Kidney glomerular epithelial cell (primary cell): ENCODE data around the gene LRRC10B.

Experiments used
- DNase-seq: peaks from one replicate; lab custom pipeline; 2025; lab: John Stamatoyannopoulos, UW

The LRRC10B gene

DNA sequence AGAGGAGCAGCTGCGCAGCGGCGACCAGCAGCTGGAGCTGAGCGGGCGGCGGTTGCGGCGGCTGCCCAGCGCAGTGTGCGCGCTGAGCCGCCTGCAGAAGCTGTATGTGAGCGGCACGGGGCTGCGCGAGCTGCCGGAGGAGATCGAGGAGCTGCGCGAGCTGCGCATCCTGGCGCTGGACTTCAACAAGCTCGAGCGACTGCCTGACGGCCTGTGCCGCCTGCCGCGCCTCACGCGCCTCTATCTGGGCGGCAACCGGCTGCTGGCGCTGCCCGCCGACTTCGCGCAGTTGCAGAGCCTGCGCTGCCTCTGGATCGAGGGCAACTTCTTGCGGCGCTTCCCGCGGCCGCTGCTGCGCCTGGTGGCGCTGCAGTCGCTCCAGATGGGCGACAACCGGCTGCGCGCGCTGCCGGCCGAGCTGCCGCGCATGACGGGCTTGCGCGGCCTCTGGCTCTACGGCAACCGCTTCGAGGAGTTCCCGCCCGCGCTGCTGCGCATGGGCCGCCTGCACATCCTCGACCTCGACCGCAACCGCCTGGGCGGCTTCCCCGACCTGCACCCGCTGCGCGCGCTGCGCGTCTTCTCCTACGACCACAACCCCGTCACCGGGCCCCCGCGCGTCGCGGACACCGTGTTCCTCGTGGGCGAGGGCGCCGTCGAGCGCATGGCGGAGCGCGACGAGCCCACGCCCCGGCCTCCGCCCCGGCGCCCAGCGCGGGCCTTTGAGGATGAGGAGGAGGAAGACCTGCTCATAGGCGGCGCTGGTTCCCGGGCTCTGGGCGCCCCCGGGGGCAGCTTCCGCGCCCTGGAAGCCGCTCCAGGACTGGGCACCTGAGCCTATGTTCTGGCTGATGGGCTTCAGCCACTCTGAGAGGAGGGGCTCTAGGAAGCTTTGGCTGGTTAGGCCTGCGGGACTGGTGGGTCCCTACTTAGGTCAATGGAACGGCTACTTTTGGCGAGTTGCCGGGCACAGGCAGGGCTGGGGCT is 787 bp downstream of the LRRC10B start:
- no peak for DNase-seq

DNA sequence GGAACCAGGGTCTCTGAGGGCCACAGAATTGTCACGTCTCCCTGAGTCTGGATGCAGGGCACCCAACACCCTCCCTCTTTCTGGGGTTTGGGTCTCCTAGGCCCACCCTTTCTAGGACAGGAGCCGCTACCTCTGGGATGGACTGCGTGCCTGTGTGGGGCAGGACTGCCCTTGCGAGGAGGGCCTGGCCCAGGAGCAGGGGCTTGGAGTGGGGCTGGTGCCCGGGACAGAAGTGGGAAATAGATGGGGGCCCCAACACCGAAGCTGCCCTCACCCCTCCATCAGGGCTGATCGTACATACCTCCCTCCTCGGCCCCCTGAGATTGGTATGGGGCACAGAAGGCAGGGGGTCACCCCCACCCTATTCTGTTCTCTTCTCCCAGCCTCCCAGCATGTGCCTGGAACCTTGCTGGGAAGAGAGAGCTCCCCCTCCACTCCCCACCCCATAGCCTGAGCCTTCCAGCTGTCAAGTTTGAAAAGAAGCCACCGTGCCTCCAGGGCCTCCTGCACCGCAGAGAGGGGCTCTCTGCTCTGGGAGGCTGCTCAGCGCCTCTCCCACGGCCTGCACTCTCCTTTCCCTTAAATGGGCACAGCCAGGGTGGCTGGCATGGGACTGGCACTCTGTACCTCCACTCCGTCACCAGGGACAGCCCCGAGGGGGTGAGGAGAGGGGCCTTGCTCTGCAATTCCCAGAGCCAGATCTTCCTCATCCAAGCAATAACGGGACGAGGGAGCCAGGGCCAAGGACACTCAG is 1.8 kb downstream of the LRRC10B start:
- DNase-seq = no peak

DNA sequence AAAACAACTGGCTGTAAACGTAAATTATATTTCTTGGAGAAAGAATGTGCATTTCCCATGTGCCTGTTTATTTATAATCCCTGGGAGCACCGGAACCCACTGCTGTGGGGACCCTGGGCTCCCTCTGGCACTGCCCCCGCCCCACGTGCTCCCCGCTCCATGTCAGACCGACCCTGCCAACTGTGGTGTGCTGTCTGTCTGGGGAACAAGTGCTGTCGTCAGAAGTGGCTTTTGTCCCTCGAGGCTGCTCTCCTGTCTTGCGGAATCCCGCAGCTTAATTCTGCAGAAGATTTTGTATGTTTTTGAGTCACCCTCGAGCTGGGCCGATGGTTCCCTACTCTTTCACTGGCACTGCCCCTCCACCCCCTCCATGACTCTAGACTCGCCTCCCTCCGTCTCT is 2.4 kb downstream of the LRRC10B start:
- DNase-seq = no peak

DNA sequence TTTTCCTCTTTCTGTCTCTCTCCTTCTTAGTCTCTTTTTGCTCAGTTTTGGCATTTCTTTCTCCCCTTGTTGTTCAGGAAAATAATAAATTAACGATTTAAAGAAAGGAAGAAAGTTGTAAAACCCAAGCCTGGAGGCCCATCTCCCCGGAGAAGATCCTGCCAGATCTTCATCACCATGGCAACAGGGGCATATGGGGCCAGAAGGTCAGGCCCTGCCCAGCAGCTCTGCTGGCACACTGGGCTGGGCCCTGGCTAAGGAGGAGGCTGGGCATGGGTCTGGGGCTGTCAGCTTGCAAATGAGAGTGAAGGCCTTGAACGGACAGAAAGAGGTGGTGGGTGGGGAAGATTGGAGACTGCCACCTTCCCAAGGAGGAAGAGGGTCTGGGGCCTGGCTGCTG is 2.8 kb downstream of the LRRC10B start:
- DNase-seq = no peak

DNA sequence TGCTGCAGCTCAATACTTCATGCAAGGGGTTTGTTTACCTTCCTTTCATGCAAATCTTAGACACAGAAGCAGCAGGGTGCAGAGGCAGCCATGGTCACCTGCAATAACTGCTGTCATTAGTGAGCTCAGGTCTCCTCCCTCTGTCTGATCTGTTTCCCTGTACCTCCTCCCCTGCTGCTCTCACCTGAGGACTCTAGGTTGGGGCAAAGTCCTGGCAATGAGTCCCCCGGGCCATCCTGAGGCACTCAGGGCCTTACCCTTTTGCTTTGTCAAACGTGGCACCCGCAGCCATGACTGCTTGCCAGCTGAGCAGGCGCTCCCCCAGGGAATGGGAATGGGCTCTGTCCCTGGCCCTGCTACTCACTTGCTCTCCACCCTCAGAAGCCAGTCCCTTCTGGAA is 3.9 kb downstream of the LRRC10B start:
- DNase-seq = no peak

DNA sequence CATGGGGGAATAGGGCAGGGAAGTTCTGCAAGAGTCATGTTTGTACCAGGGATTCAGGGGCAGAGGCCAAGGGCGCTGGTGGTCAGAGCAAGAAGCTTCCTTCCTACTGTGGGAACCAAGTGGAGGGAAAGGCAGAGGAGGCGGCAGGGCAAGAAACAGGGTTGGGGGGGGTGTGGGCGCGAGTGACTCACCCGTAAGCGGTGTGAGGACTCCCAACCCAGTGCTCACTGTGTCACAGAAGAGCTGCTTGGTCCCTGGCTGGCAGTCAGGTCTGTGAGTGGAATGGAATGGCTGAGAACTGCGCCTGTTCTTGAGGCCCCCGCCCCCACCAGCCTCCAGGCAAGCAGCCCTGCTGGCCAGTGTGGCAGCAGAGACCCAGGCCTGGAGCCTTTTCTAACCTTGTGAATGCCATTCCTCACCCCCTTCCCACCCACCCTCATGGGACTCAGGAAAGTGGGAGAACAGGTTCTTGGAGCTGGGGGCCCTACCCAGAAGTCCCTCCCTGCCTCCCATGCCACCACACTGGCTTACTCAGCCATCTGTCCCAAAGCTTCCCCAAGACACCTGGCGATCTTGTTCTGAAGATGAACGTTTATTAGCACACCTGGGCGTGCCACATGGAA is 4.7 kb downstream of the LRRC10B start:
- no peak for DNase-seq

DNA sequence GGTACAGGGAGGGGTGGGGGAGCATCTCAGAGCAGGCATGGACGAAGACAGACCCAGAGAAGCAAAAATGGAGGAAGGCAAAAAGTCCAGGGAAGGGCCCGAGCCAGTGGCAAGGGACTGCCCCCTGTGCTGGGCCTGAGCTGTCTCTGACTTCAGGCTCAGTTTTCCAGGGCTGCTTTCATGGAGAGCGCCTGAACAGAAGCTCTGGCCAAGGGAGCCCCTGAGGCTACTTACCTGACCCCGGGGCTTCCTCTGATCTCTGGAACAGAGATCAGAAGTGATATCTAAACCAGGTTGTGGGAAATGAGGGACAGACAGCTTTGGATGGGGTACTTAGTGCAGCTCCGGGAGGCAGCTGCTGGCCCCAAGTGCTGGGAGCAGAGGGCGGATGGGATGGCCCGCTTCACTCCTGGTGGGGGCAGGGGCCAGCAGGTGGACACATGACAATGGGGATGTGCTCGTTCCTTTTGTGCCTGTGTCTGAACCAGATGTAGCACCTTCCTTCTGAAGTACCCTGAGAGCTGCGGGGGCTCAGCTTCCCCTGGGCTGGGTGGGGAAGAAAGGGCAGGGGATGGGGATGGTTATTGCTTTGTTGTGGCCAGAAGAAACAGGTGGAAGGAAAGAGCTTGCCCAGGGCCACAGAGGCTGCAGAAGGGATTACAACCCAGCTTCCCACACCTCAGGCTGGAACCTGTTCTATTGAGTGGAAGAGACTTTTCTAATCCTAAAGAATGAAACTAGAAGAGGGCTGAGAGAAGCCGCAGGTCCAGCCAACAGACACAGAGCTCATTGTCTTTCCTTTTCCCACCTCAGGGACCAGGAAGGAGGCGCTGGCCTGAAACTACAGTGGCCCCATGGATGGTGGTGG is 5.7 kb downstream of the LRRC10B start:
- no peak for DNase-seq

DNA sequence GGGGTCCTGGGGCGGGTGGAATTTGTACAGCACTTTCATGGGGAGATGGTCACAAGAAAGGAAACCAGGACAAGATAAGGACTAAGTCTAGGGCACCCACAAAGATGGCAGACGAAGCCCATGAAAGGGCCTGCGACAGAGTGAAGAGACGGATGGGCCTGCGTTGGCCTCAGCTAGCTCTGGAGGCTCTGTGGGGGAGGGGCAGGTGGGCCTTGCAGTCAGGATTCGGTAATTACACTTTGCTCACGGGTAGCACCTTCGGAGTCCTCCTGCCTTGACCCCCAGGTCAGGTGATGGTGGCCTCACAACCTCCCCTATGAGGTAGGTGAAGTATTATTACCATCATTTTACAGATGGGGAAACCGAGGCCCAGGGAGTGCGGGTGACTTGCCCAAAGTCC is 7.1 kb downstream of the LRRC10B start:
- DNase-seq = no peak

DNA sequence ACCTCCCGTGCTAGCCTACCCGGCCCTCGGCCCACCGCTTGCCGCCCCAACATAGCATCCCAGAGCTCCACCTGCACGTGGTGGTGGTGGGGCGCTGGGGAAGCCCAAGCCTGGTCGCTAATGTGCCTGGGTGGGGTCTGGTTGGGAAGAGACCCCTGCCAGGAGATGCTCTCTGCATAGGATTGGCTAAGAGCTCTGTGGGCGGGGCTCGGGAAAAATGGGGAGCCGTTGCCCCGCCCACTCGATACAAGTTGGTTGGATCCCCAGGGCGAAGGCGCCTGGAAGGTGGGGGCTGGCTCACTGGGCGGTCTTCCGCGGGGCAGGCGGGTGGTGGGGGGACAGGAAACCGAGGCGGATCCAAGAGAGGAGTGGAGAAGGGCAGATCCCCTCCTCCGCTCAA is 7.6 kb downstream of the LRRC10B start:
- DNase-seq = no peak

DNA sequence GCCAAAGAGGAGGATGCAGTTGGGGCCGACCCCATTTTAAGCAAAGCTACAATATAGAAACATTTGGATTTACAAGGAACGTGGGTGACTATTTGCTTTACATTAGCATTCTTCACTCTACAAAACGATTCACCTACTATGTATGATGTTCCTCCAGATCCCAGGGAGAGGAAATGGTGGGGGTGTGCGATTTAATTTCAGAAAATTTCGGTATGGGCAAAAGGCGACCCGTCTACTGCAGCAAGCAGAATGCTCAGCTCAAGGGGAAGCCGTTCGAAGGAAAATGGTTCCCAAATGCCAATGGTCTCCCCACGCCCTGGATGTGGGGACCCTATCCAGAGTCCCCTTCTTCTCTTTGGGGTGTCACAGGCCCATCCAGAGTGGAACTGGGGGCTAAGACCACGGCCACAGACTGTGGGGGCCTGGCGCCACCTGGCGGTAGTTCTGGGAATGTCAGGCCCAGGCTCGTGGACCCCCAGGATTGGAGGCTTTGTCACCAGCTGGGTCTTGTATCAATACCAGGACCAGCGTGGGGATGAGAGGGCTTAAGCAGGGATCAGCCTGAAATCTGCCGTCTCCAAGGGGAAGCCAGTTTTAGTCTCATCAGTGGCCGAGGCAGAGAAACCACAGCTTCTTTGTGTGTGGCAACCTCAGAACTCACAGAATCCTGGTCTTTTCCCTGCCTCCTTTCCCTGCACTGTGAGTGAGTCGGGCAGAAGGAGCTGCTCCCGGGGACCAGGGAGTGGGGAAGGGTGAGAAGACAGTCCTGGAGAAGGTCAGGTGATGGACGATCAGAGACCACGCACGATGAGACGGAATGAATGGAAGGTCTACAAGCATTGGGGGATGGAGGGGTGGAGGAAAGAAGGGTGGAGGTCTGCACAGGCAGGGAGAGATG is 8.4 kb downstream of the LRRC10B start:
- no peak for DNase-seq

DNA sequence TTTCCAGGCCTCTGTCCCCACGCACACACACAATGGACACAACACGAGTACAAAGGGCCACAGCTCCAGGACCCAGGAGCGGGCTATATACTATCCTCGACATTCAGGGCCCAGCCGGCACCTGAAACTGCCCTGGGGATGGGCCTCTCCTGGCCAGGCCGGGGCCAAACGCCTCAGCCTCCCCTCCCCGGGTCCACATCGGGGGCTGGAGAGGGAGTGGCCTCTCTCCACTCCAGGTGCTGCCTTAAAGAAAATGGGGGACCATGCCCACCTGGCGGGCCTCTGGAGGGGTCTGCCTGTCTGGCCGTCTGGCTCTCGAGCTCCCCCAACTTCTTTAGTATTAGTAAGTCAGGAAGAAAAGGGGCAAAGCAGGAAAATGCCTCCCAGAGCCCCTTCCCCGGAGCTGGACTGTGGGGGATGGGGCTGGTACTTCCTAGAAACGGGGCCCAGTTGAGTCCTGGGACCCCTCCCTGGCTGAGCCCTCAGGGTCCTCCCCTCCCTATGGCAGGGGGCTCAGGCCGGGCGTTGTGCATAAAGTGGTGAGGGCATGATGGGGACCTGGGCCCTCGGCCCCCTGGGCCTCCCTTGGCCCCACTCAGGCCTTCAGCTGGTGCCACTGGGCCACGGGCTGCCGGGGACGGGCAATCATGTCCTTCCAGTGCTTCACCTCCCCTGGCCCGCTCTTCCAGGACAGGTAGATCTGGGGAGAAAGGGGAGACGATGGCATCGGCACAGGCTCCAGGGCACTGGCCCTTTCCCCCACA is 9.7 kb downstream of the LRRC10B start:
- no peak for DNase-seq

DNA sequence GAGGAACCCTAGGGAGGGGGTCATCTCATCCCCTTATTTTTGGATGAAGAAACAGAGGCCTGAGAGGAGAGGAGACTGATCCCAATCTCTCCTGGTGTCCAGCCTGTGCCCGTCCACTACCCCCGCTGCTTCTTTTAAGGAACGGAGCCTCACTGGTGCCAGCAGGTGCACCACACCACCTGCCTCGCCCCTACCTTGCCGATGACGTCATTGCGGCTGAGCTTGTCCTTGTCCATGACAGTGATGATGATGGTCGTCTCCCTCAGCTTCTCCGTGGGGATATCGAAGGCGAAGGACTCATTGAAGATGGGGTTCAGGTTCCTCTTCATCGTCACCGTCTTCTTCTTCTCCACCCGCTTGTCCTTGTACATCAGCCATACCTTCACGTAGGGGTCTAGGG is 14.3 kb downstream of the LRRC10B start:
- DNase-seq = no peak

DNA sequence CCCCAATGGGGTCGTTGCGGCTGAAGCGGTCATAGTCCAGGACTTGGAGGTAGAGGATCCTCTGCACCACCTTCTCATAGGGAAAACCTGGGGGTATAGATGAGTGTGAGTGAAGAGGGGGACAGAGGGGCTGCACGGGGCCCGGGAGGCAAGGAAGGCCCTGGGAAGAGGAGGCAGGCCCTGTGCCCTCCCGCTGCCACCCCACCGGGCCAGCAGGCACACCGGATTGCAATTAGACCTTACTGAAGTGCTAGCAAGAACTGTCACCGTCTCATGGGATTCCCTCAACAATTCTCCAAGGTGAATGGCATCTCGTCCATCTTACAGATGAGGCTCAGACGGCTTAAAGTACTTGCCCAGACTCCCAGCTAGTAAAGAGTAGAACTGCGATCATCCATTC is 15.9 kb downstream of the LRRC10B start:
- no peak for DNase-seq

DNA sequence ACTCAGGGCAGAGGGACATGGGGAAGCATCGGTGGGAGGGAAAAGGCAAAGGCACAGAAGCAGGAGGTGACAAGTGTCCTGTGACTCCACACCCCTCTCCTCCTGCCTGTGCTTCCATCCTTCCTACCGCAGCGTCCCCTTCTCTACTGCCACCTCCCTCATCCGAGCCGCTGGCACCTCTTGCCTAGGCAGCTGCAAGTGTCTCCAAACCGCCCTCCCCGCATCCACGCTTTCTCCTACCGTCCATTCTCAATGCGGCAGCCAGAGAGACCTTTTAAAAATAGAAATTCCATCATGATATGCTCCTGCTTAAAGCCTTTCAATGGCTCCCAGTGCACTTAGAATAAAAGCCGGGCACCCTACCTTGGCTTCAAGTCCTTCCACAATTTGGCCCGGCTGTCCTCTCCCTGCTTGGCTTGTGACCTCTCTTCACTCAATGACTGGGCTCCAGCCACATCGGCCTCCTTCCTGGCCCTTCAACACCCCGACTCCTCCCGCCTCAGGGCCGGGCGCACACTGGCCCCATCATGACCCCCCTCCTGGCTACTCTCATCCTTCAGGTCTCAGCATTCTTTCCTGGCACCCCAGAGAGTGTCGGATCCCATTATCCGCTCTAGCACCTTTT is 16.5 kb downstream of the LRRC10B start:
- DNase-seq = no peak

DNA sequence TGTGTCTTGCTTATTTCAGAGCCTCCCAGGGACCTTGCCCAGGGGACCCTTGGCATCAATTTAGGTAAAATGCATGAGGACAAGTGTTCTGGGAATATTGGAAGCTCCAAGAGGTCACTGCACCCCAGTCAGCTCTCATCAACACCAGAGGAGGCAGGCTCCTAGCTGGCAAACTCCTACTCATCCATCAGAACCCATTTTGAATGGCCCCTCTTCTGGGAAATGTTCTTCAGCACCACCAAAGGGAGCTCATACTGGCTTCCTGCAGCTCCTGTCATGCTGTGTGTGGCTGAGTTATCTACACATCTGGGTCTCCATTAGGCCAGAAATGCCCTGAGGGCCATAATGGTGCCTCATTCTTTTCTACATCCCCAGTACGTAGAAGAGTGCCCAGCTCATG is 17.7 kb downstream of the LRRC10B start:
- DNase-seq = no peak

DNA sequence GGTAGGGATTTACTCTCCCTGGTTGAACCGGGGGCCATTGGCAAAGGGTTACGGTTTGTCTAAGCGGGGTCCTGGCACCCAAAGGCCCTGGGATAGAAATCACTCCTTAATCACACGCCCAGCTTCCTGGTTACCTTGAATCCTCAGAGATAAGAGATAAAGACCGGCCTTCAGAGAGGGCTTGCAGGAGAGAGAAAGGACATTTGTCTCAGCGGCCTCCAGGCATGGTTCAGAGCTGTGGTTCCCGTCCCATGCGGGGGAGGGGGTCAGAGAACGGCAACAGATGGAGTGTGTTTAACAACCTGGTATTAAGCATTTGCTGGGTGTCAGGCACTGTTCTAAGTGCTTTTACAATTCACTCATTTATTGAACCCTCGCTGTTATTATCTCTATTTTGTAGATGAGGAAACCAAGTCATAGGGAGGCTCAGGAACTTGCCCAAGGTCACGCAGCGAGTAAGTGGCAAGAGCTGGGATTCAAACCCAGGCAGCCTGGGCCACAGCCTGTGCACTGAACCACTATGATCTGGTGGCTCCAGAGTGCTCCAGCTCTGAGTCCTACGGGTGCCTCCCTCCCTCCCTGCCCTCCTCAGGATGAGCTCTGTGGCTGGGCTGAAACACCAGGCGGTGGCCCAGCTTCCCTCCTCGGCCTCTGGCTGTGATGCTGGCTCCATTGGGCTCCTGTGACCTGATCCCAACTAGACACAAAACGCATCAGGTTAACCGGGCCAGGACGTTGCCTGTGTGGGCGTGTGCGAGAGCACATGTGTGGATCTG is 18.6 kb downstream of the LRRC10B start:
- DNase-seq = no peak

DNA sequence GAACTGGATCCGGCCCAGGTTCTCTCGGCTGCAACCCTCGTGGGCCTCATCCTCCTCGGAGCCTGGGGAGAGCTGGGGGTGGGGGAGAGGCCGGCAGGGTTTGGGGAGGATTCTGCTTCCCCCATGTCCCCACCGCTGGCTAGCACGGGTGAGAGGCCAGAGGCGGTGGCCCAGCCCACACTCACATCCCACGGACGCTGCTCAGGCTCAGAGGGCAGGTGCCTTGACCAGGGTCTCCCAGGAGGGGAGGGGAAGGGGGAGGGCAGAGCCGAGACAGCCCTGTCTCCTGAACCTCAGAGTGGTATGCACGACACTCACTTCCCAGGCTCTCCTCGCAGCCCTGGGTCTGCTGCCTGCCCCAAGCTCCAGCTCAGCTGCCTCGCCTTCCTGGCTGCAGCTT is 19.6 kb downstream of the LRRC10B start:
- DNase-seq = no peak

DNA sequence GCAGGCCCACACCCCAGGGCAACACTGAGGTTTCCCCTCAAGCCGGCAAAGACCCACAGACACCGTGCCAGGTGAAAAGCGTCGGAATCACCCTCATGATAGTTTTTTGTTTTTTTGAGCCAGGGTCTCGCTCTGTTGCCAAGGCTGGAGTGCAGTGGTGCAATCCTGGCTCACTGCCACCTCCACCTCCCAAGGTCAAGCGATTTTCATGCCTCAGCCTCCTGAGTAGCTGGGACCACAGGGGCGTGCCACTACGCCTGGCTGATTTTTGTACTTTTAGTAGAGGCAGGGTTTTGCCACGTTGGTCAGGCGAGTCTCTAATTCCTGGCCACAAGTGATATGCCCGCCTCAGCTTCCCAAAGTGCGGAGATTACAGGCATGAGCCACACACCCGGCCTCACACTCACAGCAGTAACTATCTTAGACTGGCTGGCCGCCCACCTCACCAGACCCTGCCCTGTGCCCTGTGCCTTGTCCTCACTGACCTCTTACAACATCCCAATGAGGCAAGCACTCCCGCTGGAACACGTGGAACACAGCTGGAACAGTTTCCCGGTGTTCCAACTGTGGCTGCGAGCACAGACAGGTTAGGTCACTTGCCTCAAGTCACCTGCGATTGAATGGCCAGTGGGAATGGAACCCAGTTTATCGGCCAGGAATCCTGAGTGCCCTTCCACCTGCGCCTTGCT is 21.1 kb downstream of the LRRC10B start:
- no peak for DNase-seq
